ENCODE results near the gene SNCB.

Gene SNCB

GRCh38 chr5:176629853-176630680, at the start of gene SNCB, which contains the start of gene EIF4E1B:
TSS of gene SNCB (minus strand) at chr5:176630534. CDS start at chr5:176629654, 880 bp downstream.
TSS of gene EIF4E1B (plus strand) at chr5:176630675. CDS start at chr5:176642788, 12,113 bp downstream.
- no peak for DNase-seq

- DNase-seq = no peak
Measured at GRCh38 chr5:176679365-176680225, 49.3 kb upstream of the SNCB start.

DNA sequence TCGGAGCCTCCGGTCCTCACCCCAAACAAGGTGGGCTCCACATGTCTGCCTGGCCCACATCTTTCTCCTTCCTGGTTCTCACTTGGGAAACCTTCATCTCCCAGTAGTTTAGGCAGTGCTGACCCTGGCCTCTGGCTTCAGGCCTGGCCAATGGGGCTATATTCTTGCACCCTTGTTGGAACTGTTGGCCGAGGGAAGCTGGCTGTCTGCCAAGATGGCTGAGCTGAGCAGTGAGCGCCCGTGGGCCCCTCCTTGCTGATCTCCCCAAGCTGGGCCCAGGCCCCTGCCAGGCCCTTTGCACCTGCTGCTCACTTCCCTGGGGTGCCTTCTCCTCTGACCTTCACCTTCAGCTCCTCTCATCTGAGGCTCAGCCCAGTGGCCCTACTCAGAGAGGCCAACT, 48.2 kb upstream of the SNCB start:
- no peak for DNase-seq

DNA sequence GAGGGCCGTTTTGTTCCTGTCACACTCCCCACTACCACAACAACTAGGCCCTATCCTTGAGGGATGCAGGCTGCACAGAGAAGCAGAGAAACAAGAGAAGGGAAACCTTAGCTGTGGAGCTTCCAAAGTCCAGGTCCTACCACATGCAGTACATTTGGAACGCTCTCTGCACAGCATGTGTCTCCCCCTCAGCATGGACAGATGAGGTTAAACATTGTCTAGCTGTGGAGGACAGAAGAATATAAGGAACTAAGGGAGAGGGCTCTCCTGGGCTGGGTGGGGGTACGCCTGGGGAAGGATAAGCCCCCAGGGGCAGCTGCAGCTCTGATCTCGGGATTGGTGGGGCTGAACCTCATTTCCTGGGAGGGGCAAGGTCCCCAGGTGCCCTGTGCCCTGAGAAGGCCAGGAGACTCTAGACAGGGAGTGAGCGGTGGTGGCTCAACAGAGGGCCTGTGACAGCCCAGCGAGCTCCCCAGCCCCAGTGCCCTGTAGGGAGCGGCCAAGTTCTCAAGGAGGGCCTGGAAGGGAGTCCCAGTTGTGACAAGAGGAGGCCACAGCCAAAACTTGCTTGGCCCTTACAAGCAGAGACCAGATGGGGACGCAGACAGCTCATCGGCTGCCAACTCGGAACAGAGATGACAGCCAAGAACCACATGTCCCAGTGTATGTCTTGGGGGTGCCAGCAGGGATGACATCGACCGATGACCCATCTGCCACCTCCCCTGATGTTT, 47.0 kb upstream of the SNCB start:
- no peak for DNase-seq

- DNase-seq = no peak
Measured at GRCh38 chr5:176676361-176676824, 46.1 kb upstream of the SNCB start.

DNA sequence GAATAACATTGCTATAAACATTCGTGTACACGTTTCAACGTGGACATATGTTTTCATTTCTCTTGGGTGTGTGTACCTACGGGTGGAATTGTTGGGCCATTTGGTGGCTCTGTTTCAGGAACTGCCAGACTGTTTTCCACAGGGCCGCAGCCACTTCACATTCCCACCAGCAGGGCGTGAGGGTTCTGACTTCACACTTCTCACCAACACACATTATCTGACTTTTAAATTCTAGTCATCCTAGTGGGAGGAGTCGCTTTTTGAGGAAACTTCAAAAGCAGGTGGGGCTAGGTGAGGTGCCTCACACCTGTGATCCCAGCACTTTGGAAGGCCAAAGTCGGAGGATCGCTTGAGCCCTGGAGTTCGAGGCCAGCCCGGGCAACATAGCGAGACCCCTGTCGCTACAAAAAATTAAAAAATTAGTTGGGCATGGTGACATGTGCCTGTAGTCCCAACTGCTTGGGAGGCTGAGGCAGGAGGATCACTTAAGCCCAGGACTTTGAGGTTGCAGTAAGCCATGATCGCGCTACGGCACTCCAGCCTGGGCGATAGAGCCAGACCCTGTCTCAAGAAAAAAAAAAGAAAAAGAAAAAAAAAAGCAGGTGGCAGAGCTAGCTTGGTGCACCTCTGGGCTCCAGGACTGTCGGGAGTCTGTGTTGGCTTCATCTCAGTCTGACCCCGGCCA, 45.5 kb upstream of the SNCB start:
- no peak for DNase-seq

DNA sequence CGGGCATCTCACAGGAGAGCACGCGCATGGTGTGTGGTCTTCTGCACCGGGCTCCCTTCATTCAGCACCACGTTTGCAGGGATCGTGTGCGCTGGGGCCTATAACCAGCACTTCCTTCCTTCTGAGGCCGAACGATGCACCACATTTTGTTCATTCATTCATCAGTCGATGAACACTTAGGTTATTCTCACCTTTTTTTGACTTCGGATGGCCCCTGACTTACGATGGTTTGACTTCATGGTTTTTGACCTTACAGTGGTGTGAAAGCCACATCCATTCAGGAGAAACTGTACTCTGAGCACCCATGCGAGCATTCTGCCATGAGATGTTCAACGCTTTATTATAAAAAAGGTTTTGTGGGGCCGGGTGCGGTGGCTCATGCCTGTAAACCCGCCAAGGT, 44.5 kb upstream of the SNCB start:
- DNase-seq = no peak

DNA sequence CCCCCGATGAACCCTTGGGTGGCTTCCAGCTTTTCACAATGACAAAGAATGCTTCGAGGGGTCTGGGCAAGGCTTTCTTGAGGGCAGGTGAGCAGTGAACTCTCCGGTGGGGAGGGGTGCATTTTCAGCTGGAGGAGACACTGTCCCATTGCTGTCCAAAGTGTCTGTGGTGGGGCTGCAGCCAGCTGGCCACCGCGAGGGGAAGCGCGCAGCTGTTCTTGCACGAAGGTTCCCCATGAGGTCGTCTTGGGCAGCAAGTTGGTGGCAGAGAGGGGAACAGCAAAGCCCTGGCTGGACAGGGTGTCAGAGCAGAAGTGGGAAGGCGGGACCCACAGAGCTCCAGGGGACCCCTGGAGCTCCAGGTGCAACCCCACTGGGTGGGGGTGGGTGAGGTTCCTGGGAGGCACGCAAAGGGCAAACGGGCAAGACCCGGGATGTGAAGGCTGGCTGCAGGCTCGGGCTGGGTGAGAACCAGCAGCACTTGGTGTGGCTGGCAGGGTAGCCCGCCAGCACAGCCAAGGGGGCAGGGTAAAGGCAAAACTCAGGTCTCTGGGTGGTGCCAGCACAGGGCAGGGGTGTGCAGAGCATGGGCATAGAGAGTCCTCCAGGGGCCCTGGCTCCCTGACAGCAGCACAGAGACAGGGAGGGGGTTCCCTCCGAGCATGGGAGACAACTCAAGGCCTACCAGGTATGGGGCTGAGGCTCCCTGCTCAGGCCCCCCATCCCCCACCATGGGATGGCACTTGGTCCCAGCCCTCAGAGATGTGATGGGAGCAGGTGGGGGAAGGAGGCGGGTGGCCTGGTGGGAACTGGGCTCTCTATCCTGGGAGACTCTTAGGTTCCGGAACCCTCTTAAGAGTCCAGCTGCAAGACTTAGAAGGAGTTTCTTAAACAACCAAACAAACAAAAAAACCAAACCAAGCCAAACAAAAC, 43.6 kb upstream of the SNCB start:
- no peak for DNase-seq

DNA sequence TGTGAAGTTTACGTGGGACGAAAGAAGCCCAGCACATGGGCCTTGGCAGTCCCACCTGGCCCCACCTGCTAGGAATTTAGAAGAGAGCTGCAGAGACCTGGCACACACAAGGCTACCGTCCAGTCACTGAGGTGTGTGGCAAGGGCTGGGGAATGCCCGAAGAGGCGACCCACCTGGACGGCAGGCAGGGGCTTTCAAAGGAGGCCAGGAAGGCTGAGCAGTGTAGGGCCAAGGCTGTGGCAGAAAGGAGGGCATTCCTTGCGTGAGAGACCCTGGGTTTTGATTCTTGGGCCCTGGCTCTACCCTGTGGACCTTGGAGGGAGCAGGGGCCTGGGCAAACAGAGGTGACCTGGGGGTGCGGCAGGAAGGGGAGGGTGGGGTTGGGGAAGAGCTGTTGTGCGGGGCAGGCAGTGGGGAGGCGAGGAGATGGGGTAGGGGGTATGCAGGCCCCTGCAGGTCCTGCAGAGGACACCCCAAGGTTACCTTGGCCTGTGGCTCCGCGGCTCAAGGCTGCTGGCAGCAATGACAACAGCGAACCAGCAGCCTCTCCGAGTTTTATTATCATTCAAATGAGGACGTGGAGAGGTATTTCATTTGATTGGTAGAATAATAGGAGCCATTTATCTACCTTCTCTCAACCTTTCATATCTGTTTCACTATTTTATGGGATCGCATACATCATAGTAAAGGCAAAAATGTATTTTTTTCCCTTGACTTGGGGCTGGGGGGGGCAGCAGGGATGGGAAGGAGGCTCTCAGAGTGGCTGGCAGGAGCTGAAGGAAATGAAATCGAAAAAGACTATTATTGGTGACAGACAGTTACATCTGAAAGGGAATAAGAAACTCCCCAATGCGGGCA, 41.8 kb upstream of the SNCB start:
- no peak for DNase-seq

- no peak for DNase-seq
Measured at GRCh38 chr5:176671399-176671798, 41.1 kb upstream of the SNCB start.

- no peak for DNase-seq
Measured at GRCh38 chr5:176670449-176670848, 40.1 kb upstream of the SNCB start.

DNA sequence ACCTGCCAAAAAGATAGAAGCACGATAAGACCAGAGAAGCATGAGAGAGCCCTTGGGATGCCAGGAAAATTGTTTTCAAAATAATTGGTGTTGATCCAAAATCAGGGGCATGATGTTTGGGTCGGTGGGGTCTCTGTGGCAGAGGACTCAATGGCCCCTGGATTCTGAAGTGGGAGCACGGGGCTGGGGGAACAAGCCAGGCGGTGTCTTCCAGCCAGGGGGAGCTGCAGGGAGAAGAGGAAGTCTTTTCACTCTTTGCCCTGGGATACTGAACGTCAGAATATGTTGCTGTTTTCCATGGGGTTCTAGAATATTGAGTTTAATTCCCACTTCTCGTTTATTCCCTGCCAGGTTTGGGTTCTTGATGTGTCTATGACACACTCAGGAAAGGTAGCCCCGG, 37.3 kb upstream of the SNCB start:
- DNase-seq = no peak

GRCh38 chr5:176665517-176665916, 35.2 kb upstream of the SNCB start:
- no peak for DNase-seq

GRCh38 chr5:176664886-176665285, 34.6 kb upstream of the SNCB start:
- DNase-seq = no peak

DNA sequence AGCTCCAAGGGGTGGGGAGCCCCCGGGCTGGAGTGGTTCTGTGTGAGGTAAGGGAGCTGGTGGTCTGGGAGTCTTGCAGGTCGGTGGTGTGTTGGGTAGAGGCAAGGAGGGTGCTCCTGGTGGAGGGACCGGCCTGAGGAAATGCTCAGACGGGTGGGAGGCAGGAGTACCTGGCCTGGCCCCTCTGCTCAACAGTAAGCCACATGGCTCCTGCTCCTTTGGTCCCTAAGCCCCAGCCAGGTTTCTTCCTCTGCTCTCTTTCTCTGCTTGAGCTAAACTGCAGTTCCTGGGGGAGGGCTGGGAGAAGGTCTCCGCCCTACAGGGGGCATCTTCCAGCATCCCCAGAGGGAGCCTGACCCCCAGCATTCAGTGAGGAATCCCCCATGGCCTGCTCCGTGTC, 34.1 kb upstream of the SNCB start:
- DNase-seq = no peak

GRCh38 chr5:176663566-176663965, 33.2 kb upstream of the SNCB start:
- DNase-seq = no peak

GRCh38 chr5:176662371-176663333, 32.3 kb upstream of the SNCB start:
- DNase-seq = no peak

- no peak for DNase-seq
Measured at GRCh38 chr5:176661676-176662075, 31.3 kb upstream of the SNCB start.
